Transverse colon (tissue), 4 donors: Measurements from ENCODE around the gene NPRL2.

Experiments
- POLR2A ChIP-seq: fragments of 450-650 bp; IDR thresholded peaks from one replicate; pipeline ENCODE4 v1.6.1; 2016; ENCODE audit warnings: antibody characterized with exemption, mild to moderate bottlenecking, moderate library complexity
- POLR2AphosphoS5 ChIP-seq, 3 donors: sonication (generic); formaldehyde crosslinking; IDR thresholded peaks; one replicate each; pipeline ENCODE4 v1.6.1; 2016; ENCODE audit warnings: antibody characterized with exemption in 3 of 3
- TF ChIP-seq, protein P1 (sequence below), 5 experiments: fragments of 200-600 bp in 3 of 5; fragments of 450-650 bp in 2 of 5; sonication (generic) in 3 of 5; IDR thresholded peaks; 1 replicate in 2 of 5; 2 replicates in 3 of 5; pipeline ENCODE4 v1.5.1; 2016 to 2017; ENCODE audit warnings: antibody characterized with exemption in 5 of 5, inconsistent platforms in 3 of 5, mild to moderate bottlenecking in 2 of 5, moderate library complexity in 1 of 5

DNA sequence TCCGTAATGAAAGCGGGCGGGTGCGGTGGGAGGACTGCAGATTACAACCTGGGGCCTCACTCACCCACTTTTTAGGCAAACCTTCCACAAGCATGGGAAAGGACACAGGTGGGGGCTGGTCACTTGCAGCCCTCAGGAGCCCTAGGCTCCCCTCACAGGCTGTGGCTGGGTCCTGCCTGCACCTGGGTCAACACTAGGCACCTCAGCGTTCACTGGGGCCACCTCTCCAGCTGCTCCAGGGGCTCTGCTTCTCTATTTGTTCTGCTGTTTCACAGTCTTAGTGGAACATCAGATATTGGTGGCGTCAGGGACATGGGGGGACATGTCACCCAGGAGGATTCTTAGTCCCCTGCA, 38.8 kb upstream of the NPRL2 start:
- TF ChIP-seq, protein P1, sequence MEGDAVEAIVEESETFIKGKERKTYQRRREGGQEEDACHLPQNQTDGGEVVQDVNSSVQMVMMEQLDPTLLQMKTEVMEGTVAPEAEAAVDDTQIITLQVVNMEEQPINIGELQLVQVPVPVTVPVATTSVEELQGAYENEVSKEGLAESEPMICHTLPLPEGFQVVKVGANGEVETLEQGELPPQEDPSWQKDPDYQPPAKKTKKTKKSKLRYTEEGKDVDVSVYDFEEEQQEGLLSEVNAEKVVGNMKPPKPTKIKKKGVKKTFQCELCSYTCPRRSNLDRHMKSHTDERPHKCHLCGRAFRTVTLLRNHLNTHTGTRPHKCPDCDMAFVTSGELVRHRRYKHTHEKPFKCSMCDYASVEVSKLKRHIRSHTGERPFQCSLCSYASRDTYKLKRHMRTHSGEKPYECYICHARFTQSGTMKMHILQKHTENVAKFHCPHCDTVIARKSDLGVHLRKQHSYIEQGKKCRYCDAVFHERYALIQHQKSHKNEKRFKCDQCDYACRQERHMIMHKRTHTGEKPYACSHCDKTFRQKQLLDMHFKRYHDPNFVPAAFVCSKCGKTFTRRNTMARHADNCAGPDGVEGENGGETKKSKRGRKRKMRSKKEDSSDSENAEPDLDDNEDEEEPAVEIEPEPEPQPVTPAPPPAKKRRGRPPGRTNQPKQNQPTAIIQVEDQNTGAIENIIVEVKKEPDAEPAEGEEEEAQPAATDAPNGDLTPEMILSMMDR (IDR thresholded peaks at IDR 0.05) = no peak
- TF ChIP-seq POLR2A (no peak), POLR2AphosphoS5 (IDR thresholded peaks at IDR 0.05) (no peak)
